Epithelial cell of esophagus (primary cell): ENCODE results near the gene PLOD2.

Experiments used
- DNase-seq: peaks from one replicate; pipeline ENCODE4 v3.0.0; 2010; ENCODE audit warnings: low read depth
- H3K4me3 ChIP-seq: 2 replicates; pipeline ENCODE4 v1.5.1; 2011; ENCODE audit warnings: mild to moderate bottlenecking, low read length, control low read depth
- CTCF ChIP-seq: IDR thresholded peaks from 2 replicates; pipeline ENCODE4 v1.5.1; 2011; ENCODE audit warnings: low read depth, mild to moderate bottlenecking, low read length, control low read depth, inconsistent platforms; ENCODE audit not compliant: insufficient read depth; ENCODE audit errors: missing control alignments

Gene PLOD2

GRCh38 chr3:146160964-146161662 is at the start of gene PLOD2:
PLOD2 (minus strand) TSS chr3:146161184; CDS start chr3:146160989, 195 bp downstream.
- peak within 1 kb of the TSS; percentile 79 for H3K4me3 ChIP-seq
- no peak for TF ChIP-seq CTCF
- DNase-seq, result peak; percentile 76

- no peak for TF ChIP-seq CTCF
- no peak for DNase-seq
- H3K4me3 ChIP-seq, result no peak overlapping the region
Observed at GRCh38 chr3:146209371-146209770, 48.4 kb upstream of the PLOD2 start.

- TF ChIP-seq CTCF, result no peak
- H3K4me3 ChIP-seq, result no peak overlapping the region
- DNase-seq, result no peak
Observed at GRCh38 chr3:146203776-146204175, 42.8 kb upstream of the PLOD2 start.

- TF ChIP-seq CTCF, result no peak
- no peak for DNase-seq
- H3K4me3 ChIP-seq, result no peak overlapping the region
Observed at GRCh38 chr3:146200461-146201220, 39.7 kb upstream of the PLOD2 start.

GRCh38 chr3:146199762-146200161 is 38.8 kb upstream of the PLOD2 start:
- no peak for TF ChIP-seq CTCF
- no peak overlapping the region for H3K4me3 ChIP-seq
- DNase-seq, result no peak

- DNase-seq, result no peak
- H3K4me3 ChIP-seq, result no peak overlapping the region
- no peak for TF ChIP-seq CTCF
Observed at GRCh38 chr3:146196789-146197188, 35.8 kb upstream of the PLOD2 start.
